ENCODE results near the gene EFCC1. TPM values are rescaled to one million over a fixed set of nuclear protein-coding genes. Genes with fewer than 3 reads are reported as not detected.

EFCC1 gene
- total RNA-seq, 2 experiments from 2014 or later: 0.22 to 0.25 TPM

DNA sequence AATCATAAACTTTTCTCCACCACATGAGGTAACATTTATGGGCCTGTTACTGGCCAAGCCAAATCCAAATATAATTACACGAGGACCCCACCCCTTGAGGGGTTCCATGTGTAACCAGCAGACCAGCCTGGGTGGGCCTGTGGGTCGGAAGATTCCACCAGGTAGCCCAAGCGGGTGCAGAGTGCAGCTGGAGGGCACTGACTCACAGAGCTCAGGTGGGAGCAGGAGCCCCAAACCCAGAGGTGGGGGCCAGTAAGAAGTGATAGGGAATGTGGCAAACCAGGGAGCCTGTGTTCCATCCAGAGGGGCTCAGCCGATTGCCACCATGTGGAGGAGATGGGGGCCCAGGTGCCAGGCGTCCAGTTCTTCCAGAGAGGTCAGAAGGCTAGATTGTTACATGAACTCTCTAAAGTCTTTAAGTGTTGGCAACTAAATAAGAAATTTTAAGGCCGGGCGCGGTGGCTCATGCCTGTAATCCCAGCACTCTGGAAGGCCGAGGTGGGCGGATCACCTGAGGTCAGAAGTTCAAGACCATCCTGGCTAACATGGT, 62.1 kb downstream of the EFCC1 start:
- peaks cover 5% of the 10 kb centered on the region for H3K4me1 Mint-ChIP-seq (ENCODE audit: low read depth)
- no peak for TF ChIP-seq CTCF (IDR thresholded peaks at IDR 0.05)
- H3K9me3 ChIP-seq (ENCODE audit: control insufficient read depth in 1 of 2, insufficient read depth in 1 of 2, low read length in 2 of 2): no peaks in the 10 kb centered on the region
- intact Hi-C loops (cut with DNase I, micrococcal nuclease): no loop called here
- DNase-seq (no peak), ATAC-seq (ENCODE audit: poor library complexity) (no peak)
- POLR2A ChIA-PET: no interaction called here
- no peak overlapping the region for H3K4me3 ChIP-seq (ENCODE audit: low read length)
- H3K4me1 ChIP-seq (ENCODE audit: insufficient read depth, low read length): peaks cover 8% of the 10 kb centered on the region
- no peak overlapping the region for H3K27ac ChIP-seq (ENCODE audit: low read depth in 1 of 2, low read length in 2 of 2)
- H3K9me3 Mint-ChIP-seq: no peaks in the 10 kb centered on the region
- no peak overlapping the region for H3K4me3 Mint-ChIP-seq
- H3K27me3 ChIP-seq (ENCODE audit: control insufficient read depth in 1 of 2, insufficient read depth in 2 of 2, low read length in 2 of 2): no peaks in the 10 kb centered on the region
- H3K36me3 Mint-ChIP-seq (ENCODE audit: low read depth): no peaks in the 10 kb centered on the region
- H3K27me3 Mint-ChIP-seq: no peaks in the 10 kb centered on the region
- no peak overlapping the region for H3K27ac Mint-ChIP-seq
- CTCF ChIA-PET: no interaction called here
- no peaks in the 10 kb centered on the region for H3K36me3 ChIP-seq (ENCODE audit: insufficient read depth, low read length)

GRCh38 chr3:129063841-129064482, 62.9 kb downstream of the EFCC1 start:
- Histone ChIP-seq H3K4me1 (ENCODE audit: insufficient read depth, low read length) (peaks cover 5% of the 10 kb centered on the region), H3K27me3 (ENCODE audit: control insufficient read depth in 1 of 2, insufficient read depth in 2 of 2, low read length in 2 of 2) (no peaks in the 10 kb centered on the region), H3K27ac (ENCODE audit: low read depth in 1 of 2, low read length in 2 of 2) (no peak overlapping the region), H3K9me3 (ENCODE audit: control insufficient read depth in 1 of 2, insufficient read depth in 1 of 2, low read length in 2 of 2) (no peaks in the 10 kb centered on the region), H3K4me3 (ENCODE audit: low read length) (no peak overlapping the region), H3K36me3 (ENCODE audit: insufficient read depth, low read length) (no peaks in the 10 kb centered on the region)
- Mint-ChIP-seq H3K27ac (no peak overlapping the region), H3K36me3 (ENCODE audit: low read depth) (no peaks in the 10 kb centered on the region), H3K4me1 (ENCODE audit: low read depth) (peaks cover 3% of the 10 kb centered on the region), H3K9me3 (no peaks in the 10 kb centered on the region), H3K4me3 (no peak overlapping the region), H3K27me3 (peaks cover 2% of the 10 kb centered on the region)
- ATAC-seq (ENCODE audit: poor library complexity): no peak
- intact Hi-C loops (cut with DNase I, micrococcal nuclease): no loop called here
- no peak for TF ChIP-seq CTCF (IDR thresholded peaks at IDR 0.05)
- DNase-seq: no peak
- ChIA-PET POLR2A (no interaction called here), CTCF (no interaction called here)

GRCh38 chr3:129065016-129065719, 64.1 kb downstream of the EFCC1 start:
- Mint-ChIP-seq H3K4me3 (no peak overlapping the region), H3K4me1 (ENCODE audit: low read depth) (peaks cover 11% of the 10 kb centered on the region), H3K27ac (no peak overlapping the region), H3K27me3 (peaks cover 9% of the 10 kb centered on the region), H3K36me3 (ENCODE audit: low read depth) (no peaks in the 10 kb centered on the region), H3K9me3 (no peaks in the 10 kb centered on the region)
- POLR2A ChIA-PET: interaction anchor here (1.6 kb wide), 1 partner anchor 12 kb away, joined by 3 read pairs; no protein-coding TSS in a partner anchor
- H3K4me1 ChIP-seq (ENCODE audit: insufficient read depth, low read length): peaks cover 5% of the 10 kb centered on the region
- H3K27ac ChIP-seq (ENCODE audit: low read depth in 1 of 2, low read length in 2 of 2): no peak overlapping the region
- no peak for TF ChIP-seq CTCF (IDR thresholded peaks at IDR 0.05)
- H3K36me3 ChIP-seq (ENCODE audit: insufficient read depth, low read length): no peaks in the 10 kb centered on the region
- no peak for ATAC-seq (ENCODE audit: poor library complexity)
- no peak for DNase-seq
- intact Hi-C loops (cut with DNase I, micrococcal nuclease): no loop called here
- no peaks in the 10 kb centered on the region for H3K9me3 ChIP-seq (ENCODE audit: control insufficient read depth in 1 of 2, insufficient read depth in 1 of 2, low read length in 2 of 2)
- no peaks in the 10 kb centered on the region for H3K27me3 ChIP-seq (ENCODE audit: control insufficient read depth in 1 of 2, insufficient read depth in 2 of 2, low read length in 2 of 2)
- CTCF ChIA-PET: no interaction called here
- H3K4me3 ChIP-seq (ENCODE audit: low read length): no peak overlapping the region
